TTC549 (cell line): ENCODE data around the gene CDC37.
"Not testable (repeated sequence)": the region's sequence is repeated elsewhere in the genome, so short reads cannot be mapped to it uniquely, and the experiment has no call there.

ENCODE experiments used
- FAIRE-seq: peaks from 2 replicates; lab custom pipeline; 2012; peaks lifted over from hg19 to GRCh38; lab: Jason Lieb, UNC

CDC37 gene

GRCh38 chr19:10419646-10420443 is 16.5 kb upstream of the CDC37 start:
- FAIRE-seq, result no peak

DNA sequence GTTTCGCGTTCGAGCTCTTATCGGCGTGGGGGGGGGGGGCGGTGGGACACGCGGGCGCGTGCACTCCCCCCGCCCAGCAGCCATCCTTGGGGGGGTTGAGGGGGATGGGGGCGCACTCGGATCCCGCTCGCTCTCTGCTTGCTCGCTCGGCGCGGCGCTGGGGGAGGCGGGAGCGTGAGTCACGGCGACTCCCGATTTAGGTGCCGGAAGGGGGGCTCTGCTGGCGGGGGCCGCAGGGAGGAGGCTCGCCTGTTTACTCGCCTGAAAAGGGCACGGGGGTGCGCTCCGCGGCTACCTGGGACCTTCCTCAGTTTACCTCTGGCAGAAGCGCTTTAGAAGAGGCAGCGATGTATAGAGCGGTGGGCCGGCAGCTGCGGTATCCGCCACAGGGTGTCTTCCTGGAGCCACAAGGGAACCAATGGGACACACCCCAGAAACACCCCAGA is 15.9 kb upstream of the CDC37 start:
- no peak for FAIRE-seq

GRCh38 chr19:10418485-10419199 is 15.3 kb upstream of the CDC37 start:
- FAIRE-seq, result no peak

DNA sequence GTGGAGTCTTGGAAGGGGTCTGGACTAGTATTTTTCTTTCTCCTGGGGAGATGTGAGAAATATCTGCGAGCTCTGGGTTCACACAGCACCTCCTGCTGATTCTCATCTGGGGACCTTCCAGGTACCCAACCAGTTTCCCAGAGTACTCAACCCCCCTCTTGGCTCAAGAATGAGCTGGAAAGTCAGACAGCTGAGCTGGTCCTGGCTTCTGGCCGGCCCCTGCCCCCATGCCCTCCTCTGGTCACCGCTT is 14.8 kb upstream of the CDC37 start:
- FAIRE-seq, result no peak

DNA sequence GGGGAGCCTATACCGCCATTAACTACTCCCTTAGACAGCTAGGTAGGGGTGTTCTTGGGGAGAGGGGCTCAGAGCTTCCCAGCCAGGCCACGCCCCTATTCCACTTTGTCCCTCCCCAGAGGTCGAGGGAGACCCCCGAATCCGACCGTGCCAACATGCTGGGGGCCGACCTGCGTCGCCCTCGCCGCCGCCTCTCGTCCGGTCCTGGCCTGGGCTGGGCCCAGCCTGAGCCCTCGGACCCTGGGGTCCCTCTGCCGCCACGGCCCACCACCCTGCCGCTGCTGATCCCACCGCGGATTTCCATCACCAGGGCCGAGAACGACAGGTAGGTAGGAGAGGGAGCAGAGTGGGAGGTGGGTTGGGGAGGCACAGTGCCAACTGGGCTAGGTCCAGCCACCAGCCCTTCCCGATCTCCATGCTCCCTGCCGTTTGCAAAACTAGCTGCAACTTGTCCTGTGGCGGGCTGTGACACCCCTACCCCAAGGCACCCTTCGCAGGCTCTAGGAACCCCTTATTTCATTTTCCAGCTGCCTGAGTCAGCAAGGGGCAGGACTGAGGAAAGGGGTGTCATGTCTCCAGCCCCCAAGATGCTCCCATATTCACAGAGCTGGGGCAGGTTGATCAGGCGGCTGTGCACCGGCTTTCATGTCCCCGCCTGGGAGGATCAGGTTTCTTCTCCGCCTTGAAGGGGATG is 14.3 kb upstream of the CDC37 start:
- no peak for FAIRE-seq

DNA sequence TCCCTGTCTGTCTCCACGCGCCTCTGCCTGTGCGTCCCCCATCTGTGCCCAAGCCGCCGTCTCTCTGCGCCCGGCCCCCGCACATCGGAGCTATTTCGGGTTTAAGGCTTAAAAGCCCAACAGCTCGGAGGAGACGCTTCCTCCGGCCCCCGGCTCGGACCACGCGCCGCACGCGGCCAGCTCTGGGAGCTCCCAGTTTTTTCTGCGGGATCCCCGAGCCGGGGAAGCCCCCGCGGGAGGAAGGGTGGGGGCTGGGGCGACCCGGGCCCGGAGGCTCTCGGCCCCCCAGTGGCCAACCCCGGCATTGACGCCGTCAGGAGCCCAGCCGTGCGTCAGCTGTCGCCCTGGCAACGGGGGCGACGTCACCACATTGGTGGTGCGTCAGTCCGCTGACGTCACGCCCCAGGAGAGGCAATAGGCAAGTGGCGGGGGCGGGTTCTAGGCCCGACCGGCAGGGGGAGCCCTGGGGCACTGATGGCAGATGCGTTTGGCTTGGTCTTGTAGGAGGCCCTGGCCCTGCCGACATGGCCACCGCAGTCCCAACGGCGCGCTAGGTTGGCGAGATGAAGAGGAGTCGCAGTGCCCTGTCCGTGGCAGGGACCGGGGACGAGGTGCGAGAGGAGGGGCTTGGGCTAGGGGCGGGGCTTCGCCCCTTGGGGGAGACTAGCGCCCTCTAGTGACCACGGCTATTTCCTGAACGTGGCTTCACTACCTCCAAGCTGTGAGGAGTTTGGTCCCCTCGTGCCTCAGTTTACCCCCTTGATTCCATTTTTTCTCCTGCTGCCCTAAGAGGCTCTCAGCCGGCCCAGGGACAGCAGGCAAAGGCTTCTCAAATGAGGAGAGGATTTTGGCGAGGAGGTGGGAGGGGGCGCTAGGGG is 13.3 kb upstream of the CDC37 start:
- no peak for FAIRE-seq

DNA sequence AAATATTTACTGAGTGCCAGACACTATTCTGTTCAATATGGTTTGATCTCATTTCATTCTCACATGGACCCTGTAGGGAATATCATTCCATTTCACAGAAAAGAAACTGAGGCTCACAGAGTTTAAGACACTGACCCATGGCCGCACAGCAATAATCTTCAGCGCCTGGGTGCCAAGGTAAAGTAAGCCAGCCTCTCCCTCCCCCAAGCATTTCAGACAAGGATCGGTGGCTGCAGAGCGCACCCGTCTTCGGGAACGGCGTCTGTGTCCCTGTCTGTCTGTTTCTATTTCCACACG is 12.7 kb upstream of the CDC37 start:
- FAIRE-seq, result no peak

DNA sequence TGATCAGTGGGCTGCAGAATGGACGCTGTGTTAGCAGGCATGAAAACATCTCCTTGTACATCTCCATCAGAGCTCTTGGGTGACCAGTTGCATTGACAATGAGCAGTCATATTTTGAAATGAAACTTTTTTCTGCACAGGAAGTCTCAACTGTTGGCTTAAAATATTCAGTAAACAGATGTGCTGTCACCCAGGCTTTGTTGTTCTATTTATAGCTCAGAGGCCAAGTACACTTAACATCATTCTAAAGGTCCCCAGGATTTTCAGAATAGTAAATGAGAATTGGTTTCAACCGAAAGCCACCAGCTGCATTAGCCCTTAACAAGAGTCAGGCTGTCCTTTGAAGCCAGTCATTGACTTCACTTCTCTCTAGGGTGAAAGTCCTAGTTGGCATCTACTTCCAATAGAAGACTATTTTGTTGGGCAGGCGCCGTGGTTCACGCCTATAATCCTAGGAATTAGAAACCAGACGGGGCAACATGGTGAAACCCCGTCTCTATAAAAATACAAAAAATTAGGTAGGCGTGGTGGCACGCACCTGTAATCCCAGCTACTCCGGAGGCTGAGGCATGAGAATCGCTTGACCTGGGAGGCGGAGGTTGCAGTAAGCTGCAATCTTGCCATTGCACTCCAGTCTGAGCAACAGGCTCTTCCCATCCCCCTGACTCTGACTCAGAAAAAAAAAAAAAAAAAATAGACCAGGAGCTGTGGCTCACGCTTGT is 9.1 kb upstream of the CDC37 start:
- FAIRE-seq, result no peak

- not testable (repeated sequence) for FAIRE-seq
Observed at GRCh38 chr19:10411224-10411623, 7.9 kb upstream of the CDC37 start.

DNA sequence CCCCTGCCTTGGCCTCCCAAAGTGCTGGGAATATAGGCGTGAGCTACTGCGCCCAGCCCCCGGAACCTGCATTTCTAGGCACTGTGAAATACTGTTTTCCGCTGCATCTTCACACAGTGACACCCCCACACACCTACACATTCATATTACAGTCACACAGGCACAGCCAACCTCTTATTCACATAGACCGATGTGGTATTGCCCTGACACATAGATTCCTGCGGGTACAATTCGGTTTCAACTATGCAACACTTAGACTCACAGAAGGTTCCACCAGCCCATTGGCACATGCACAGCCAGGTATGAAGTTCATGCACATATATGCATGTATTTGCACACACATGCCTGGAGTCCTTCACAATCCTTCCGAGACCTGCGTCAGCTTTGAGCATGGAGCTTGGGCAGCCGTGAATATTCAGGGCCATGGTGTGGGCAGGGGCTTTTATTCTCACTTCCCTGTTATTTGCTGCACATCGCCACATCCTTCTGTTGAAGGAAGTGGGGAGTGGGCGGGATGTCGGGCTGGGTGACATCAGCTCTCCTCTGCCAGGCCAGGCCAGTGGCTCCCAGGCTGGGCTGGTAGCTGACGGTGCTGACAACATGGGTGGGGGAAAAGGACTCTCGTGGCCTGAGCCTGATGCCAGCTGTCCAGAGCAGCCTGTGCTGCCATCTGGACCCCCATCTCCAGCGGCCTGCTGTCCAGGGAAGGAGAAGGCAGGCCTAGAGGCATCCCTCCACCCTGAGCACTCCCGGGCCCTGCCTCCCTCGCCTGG is 5.4 kb upstream of the CDC37 start:
- FAIRE-seq, result no peak

- no peak for FAIRE-seq
Observed at GRCh38 chr19:10407096-10407495, 3.8 kb upstream of the CDC37 start.

DNA sequence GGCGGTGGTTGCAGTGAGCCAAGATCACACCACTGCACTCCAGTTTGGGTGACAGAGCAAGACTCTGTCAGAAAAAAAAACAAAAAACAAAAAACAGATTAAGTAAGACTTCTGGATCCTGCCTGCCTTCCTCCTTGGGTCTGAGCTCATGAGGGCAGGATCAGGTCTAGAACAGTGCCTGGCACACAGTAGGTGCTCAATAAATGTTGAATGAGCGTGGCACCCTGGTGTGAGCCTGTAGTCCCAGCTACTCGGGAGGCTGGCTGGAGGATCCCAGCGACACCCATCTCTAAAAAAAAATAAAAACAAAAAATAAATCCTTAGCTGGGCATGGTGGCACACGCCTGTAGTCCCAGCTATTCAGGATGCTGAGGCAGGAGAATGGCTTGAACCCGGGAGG is 2.8 kb upstream of the CDC37 start:
- FAIRE-seq, result no peak

DNA sequence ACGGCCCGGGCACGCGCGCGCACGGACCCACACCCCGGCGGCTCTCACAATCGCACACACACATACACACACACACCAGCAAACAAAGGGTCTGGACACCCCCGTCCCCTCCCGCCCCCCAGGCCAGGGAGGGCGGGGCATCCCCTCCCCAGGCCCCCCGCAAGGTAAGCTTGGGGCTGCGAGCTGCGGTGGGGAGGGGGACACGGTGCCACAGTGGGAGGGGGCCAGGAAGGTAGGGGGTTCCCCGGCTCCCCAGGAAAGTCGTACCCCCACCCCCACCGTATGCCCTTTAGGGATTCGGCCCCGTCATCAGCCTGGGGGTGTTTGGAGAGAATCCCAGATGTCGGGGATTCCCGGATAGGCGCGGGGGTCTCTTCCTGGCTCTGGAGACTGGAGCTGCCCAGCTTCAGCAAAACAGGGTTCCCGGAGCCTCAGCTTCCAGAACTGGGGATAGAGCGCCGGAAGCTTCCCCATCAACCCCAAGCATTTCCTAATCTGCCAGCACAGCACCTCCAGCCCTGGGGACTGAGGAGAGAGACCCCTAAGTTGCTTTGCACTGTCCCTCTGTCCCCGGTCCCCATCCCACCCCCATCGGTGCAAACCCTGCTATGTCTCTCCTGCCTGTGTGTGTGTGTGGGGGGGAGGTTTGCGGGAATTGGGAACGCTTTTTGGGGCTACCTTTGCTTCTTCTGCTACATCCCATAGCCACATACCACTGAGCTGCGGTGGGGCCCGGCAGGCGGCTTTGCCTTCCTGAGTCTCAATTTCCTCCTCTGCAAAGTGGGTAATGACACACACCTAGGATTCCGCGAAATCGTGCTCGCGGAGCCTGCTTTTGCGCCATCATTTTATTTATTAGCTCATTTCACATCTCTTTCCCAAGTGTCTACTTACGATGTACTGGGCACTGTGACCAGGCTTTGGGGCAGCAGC is 1.8 kb upstream of the CDC37 start:
- FAIRE-seq, result no peak

- FAIRE-seq, result no peak
Observed at GRCh38 chr19:10402441-10403038, 802 bp downstream of the CDC37 start.

- FAIRE-seq, result no peak
Observed at GRCh38 chr19:10399878-10400277, 3.5 kb downstream of the CDC37 start.

DNA sequence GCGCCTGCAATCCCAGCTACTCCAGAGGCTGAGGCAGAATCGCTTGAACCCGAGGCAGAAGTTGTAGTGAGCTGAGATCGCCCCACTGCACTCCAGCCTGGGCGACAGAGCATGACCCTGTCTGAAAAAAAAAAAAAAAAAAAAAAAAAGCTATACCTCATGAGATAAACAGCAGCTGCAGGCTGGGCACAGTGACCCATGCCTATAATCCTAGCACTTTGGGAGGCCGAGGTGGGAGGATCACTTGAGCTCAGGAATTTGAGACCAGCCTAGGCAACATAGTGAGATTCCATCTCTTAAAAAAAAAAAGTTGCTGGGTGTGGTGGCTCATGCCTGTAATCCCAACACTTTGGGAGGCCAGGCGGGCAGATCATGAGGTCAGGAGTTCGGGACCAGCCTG is 4.0 kb downstream of the CDC37 start:
- FAIRE-seq, result not testable (repeated sequence)

GRCh38 chr19:10398819-10399218 is 4.5 kb downstream of the CDC37 start:
- no peak for FAIRE-seq

- FAIRE-seq, result no peak
Observed at GRCh38 chr19:10395917-10396316, 7.4 kb downstream of the CDC37 start.

GRCh38 chr19:10395436-10395835 is 7.9 kb downstream of the CDC37 start:
- no peak for FAIRE-seq

- no peak for FAIRE-seq
Observed at GRCh38 chr19:10395003-10395402, 8.3 kb downstream of the CDC37 start.
